ENCODE results near the gene SLC2A9.

DNA sequence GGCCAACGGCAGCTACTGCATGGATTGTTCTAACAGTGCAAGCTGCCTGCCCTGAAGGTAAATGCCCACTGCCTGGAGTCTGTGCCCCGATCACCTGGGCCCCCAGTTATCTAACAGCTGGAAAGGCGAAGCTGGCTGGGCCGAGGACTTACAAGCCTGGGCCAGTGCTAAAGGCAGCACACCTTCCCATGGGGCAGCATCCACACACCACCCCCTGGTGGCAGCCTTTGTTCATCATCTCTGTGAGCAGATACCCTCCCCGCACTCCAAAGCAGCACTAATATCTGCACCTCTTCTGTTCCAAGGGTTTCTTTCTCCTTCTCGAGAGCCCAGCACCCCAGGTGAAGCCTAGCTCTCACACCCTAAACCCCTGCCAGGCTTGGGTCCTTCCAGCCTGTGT lies 7.6 kb downstream of the SLC2A9 start:
- TF ChIP-seq, protein P1, sequence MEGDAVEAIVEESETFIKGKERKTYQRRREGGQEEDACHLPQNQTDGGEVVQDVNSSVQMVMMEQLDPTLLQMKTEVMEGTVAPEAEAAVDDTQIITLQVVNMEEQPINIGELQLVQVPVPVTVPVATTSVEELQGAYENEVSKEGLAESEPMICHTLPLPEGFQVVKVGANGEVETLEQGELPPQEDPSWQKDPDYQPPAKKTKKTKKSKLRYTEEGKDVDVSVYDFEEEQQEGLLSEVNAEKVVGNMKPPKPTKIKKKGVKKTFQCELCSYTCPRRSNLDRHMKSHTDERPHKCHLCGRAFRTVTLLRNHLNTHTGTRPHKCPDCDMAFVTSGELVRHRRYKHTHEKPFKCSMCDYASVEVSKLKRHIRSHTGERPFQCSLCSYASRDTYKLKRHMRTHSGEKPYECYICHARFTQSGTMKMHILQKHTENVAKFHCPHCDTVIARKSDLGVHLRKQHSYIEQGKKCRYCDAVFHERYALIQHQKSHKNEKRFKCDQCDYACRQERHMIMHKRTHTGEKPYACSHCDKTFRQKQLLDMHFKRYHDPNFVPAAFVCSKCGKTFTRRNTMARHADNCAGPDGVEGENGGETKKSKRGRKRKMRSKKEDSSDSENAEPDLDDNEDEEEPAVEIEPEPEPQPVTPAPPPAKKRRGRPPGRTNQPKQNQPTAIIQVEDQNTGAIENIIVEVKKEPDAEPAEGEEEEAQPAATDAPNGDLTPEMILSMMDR (conservative IDR thresholded peaks at IDR 0.05; ENCODE audit: low read length), result peak; percentile 66
- no peak for TF ChIP-seq EZH2phosphoT487 (IDR thresholded peaks at IDR 0.05; ENCODE audit: borderline replicate concordance)

All from Loucy (cell line).